Hepatocyte (in vitro differentiated cells): ENCODE measurements around the gene DES. TPM values are rescaled to one million over a fixed set of nuclear protein-coding genes. Genes with fewer than 3 reads are reported as not detected.

Experiments
- DNase-seq: peaks from one replicate; pipeline ENCODE4 v3.0.0-alpha.2; 2016; ENCODE audit warnings: low spot score
- H2AFZ ChIP-seq: fragments of 200-600 bp; sonication (generic); 2 replicates; pipeline ENCODE4 v1.6.0; 2016; ENCODE audit warnings: antibody characterized with exemption, mild to moderate bottlenecking
- H3K27ac ChIP-seq: fragments of 200-600 bp; sonication (generic); 2 replicates; pipeline ENCODE4 v1.5.1; 2016; ENCODE audit warnings: mild to moderate bottlenecking
- H3K27me3 ChIP-seq: fragments of 200-600 bp; sonication (generic); 2 replicates; pipeline ENCODE4 v1.6.1; 2016
- H3K36me3 ChIP-seq: fragments of 200-600 bp; sonication (generic); replicated peaks from 2 replicates; pipeline ENCODE4 v1.5.1; 2016; ENCODE audit warnings: low read depth; ENCODE audit not compliant: insufficient read depth
- H3K4me1 ChIP-seq: fragments of 200-600 bp; sonication (generic); 2 replicates; pipeline ENCODE4 v1.5.1; 2016; ENCODE audit warnings: mild to moderate bottlenecking, moderate library complexity; ENCODE audit not compliant: insufficient read depth
- H3K4me2 ChIP-seq: fragments of 200-600 bp; sonication (generic); 2 replicates; pipeline ENCODE4 v1.6.0; 2016
- H3K4me3 ChIP-seq: fragments of 200-600 bp; sonication (generic); 2 replicates; pipeline ENCODE4 v1.5.1; 2016; ENCODE audit warnings: mild to moderate bottlenecking
- H3K79me2 ChIP-seq: fragments of 200-600 bp; sonication (generic); 2 replicates; pipeline ENCODE4 v1.6.0; 2017; ENCODE audit warnings: mild to moderate bottlenecking
- H3K9me2 ChIP-seq: fragments of 200-600 bp; sonication (generic); replicated peaks from 2 replicates; pipeline ENCODE4 v1.6.0; 2017; ENCODE audit warnings: mild to moderate bottlenecking; ENCODE audit not compliant: insufficient read depth
- H3K9me3 ChIP-seq: fragments of 200-600 bp; sonication (generic); 2 replicates; pipeline ENCODE4 v1.5.1; 2016; ENCODE audit warnings: low read depth, mild to moderate bottlenecking
- H4K20me1 ChIP-seq: fragments of 200-600 bp; sonication (generic); 2 replicates; pipeline ENCODE4 v1.6.0; 2016; ENCODE audit warnings: mild to moderate bottlenecking; ENCODE audit not compliant: insufficient read depth, poor library complexity, severe bottlenecking
- EZH2 ChIP-seq: fragments of 200-600 bp; sonication (generic); IDR thresholded peaks from 2 replicates; pipeline ENCODE4 v1.6.1; 2016; ENCODE audit warnings: antibody characterized with exemption, mild to moderate bottlenecking, borderline replicate concordance
- EZH2phosphoT487 ChIP-seq: fragments of 200-600 bp; sonication (generic); IDR thresholded peaks from one replicate; pipeline ENCODE4 v1.6.1; 2018; ENCODE audit warnings: antibody characterized with exemption, mild to moderate bottlenecking, low read depth, moderate library complexity; ENCODE audit not compliant: unreplicated experiment, severe bottlenecking
- WGBS: methylation state at CpG from one replicate; pipeline ENCODE4 v1.1.6; 2016; ENCODE audit warnings: low lambda C conversion rate; ENCODE audit errors: missing lambda C conversion rate; 5-methylcytosine and 5-hydroxymethylcytosine counted together
- polyA plus RNA-seq: library from polyadenylated mRNA; unstranded; fragments of >200 nt; fragmentation: Nextera tagmentation; extraction: Ambion mirVana; gene quantifications from 2 replicates; pipeline ENCODE4 v1.2.1, GENCODE V29; 2016
- total RNA-seq: library from RNA; depleted of rRNA; stranded (reverse); fragments of >200 nt; gene quantifications from 2 replicates; pipeline ENCODE4 v1.2.3, GENCODE V29; 2014
- TF ChIP-seq, protein P1 (sequence below): fragments of 200-600 bp; sonication (generic); IDR thresholded peaks from 2 replicates; pipeline ENCODE4 v1.5.1; 2016; ENCODE audit warnings: antibody characterized with exemption, mild to moderate bottlenecking; ENCODE audit not compliant: poor library complexity

DES gene
- total and polyA plus RNA-seq, 2 experiments from 2014 or later = 60.9 to 103 TPM

DNA sequence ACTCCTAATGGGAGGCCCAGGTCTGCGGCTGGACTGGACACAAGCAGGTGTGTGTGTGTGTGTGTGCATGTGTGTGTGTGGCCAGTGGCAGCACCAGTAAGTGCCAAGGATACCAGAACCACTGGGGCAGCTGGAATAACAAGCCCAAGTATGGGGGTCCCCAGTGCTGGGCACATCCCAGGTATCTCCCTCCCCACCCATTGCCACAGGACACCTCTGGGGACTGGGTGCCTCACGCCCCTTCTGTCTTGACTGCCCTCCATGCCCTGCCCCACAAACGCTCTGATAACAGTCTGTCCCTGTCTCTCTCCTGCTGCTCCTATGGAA is 25.5 kb downstream of the DES start:
- Histone ChIP-seq H3K4me1 (peaks cover 24% of the 10 kb centered on the region), H3K79me2 (no peaks in the 10 kb centered on the region), H2AFZ (no peak overlapping the region), H4K20me1 (no peaks in the 10 kb centered on the region), H3K9me2 (no peaks in the 10 kb centered on the region), H3K9me3 (no peaks in the 10 kb centered on the region), H3K4me3 (no peak overlapping the region), H3K27me3 (peaks cover 10% of the 10 kb centered on the region), H3K36me3 (no peaks in the 10 kb centered on the region), H3K27ac (no peak overlapping the region), H3K4me2 (peak overlapping the region; percentile 99)
- WGBS = 89% methylated on average over 3 of the region's 3 CpGs
- no peak for DNase-seq
- TF ChIP-seq EZH2phosphoT487 = no peak
- TF ChIP-seq EZH2 = no peak
- TF ChIP-seq, protein P1, sequence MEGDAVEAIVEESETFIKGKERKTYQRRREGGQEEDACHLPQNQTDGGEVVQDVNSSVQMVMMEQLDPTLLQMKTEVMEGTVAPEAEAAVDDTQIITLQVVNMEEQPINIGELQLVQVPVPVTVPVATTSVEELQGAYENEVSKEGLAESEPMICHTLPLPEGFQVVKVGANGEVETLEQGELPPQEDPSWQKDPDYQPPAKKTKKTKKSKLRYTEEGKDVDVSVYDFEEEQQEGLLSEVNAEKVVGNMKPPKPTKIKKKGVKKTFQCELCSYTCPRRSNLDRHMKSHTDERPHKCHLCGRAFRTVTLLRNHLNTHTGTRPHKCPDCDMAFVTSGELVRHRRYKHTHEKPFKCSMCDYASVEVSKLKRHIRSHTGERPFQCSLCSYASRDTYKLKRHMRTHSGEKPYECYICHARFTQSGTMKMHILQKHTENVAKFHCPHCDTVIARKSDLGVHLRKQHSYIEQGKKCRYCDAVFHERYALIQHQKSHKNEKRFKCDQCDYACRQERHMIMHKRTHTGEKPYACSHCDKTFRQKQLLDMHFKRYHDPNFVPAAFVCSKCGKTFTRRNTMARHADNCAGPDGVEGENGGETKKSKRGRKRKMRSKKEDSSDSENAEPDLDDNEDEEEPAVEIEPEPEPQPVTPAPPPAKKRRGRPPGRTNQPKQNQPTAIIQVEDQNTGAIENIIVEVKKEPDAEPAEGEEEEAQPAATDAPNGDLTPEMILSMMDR = no peak

DNA sequence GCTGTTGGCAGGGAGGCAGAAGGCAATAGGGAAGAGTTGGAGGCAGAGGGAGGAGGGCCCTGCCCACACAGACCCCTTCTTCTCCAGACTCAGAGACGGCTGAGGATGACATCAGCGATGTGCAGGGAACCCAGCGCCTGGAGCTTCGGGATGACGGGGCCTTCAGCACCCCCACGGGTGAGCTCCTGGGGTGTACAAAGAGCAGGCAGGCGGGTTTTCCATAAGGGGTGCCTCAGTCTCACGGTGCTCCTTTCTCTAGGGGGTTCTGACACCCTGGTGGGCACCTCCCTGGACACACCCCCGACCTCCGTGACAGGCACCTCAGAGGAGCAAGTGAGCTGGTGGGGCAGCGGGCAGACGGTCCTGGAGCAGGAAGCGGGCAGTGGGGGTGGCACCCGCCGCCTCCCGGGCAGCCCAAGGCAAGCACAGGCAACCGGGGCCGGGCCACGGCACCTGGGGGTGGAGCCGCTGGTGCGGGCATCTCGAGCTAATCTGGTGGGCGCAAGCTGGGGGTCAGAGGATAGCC is 26.5 kb downstream of the DES start:
- peak overlapping the region; percentile 50 for H3K4me2 ChIP-seq

GRCh38 chr2:219445220-219445640 is 27.1 kb downstream of the DES start:
- Histone ChIP-seq H3K27me3 (peaks cover 16% of the 10 kb centered on the region), H2AFZ (no peak overlapping the region), H3K9me3 (no peaks in the 10 kb centered on the region), H3K27ac (no peak overlapping the region), H3K9me2 (no peaks in the 10 kb centered on the region), H4K20me1 (no peaks in the 10 kb centered on the region), H3K36me3 (no peaks in the 10 kb centered on the region), H3K4me1 (peaks cover 21% of the 10 kb centered on the region), H3K4me2 (peak overlapping the region; percentile 50), H3K79me2 (no peaks in the 10 kb centered on the region), H3K4me3 (no peak overlapping the region)
- no peak for DNase-seq
- TF ChIP-seq, protein P1 = no peak
- TF ChIP-seq EZH2phosphoT487 = no peak
- TF ChIP-seq EZH2 = no peak
- 83% methylated on average over 5 of the region's 5 CpGs for WGBS

More for the DNA sequence above, 26.5 kb downstream of the DES start:
- peaks cover 12% of the 10 kb centered on the region for H3K27me3 ChIP-seq
- H3K4me1 ChIP-seq = peaks cover 21% of the 10 kb centered on the region
- H3K27ac ChIP-seq = no peak overlapping the region
- H3K4me3 ChIP-seq = no peak overlapping the region
- H3K9me2 ChIP-seq = no peaks in the 10 kb centered on the region
- TF ChIP-seq, protein P1 = no peak
- TF ChIP-seq EZH2 = no peak
- no peak for TF ChIP-seq EZH2phosphoT487
- DNase-seq = no peak
- no peak overlapping the region for H2AFZ ChIP-seq
- no peaks in the 10 kb centered on the region for H4K20me1 ChIP-seq
- H3K79me2 ChIP-seq = no peaks in the 10 kb centered on the region
- H3K36me3 ChIP-seq = no peaks in the 10 kb centered on the region
- 94% methylated on average over 19 of the region's 23 CpGs for WGBS
- H3K9me3 ChIP-seq = no peaks in the 10 kb centered on the region

DNA sequence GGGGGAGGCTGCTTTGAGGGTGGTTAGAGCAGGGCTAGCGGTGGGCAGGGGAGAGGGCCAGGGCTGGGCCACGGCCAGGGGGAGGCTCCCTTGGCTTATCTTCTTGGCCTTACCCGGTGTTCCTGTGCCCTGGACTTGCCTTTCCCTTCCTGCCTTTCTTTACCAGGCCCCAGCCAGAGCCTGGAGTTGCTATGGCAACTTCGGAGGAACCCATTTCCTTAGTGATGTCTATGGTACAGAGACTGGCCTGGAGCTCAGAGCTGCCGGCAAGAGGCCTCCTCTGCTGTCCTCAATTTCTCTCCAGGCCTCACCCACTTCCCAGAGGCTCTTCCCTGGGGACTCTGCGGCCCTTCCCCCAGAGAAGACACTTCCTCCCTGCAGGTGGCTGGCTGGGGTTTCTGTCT is 27.9 kb downstream of the DES start:
- H3K27me3 ChIP-seq = peaks cover 16% of the 10 kb centered on the region
- no peaks in the 10 kb centered on the region for H3K9me3 ChIP-seq
- 46% methylated on average over 4 of the region's 6 CpGs for WGBS
- no peaks in the 10 kb centered on the region for H3K9me2 ChIP-seq
- no peak overlapping the region for H2AFZ ChIP-seq
- no peaks in the 10 kb centered on the region for H4K20me1 ChIP-seq
- H3K79me2 ChIP-seq = no peaks in the 10 kb centered on the region
- peak; percentile 70 for DNase-seq
- TF ChIP-seq EZH2phosphoT487 (no peak), EZH2 (no peak)
- TF ChIP-seq, protein P1 = no peak
- H3K4me2 ChIP-seq = peak overlapping the region; percentile 50
- H3K4me3 ChIP-seq = no peak overlapping the region
- H3K27ac ChIP-seq = no peak overlapping the region
- peaks cover 16% of the 10 kb centered on the region for H3K4me1 ChIP-seq
- no peaks in the 10 kb centered on the region for H3K36me3 ChIP-seq
